Activated naive CD4-positive, alpha-beta T cell treated with anti-CD3 and anti-CD28 coated beads, Interleukin-2, amount 10 ng/mL, durations not matched to agents 7 days and 5 days (primary cell): Measurements from ENCODE around the gene WWOX.
"Not testable (repeated sequence)": the region's sequence is repeated elsewhere in the genome, so short reads cannot be mapped to it uniquely, and the experiment has no call there.

Experiments
- CTCF ChIA-PET: fragments of 350-600 bp; sonication (Branson Sonifier 250); formaldehyde crosslinking; loops from one replicate; lab custom pipeline; 2021; ENCODE audit warnings: antibody characterized with exemption; lab: Charles Lee
- DNase-seq: peaks from one replicate; pipeline ENCODE4 v3.0.0-alpha.2; 2020
- H3K27ac Mint-ChIP-seq: one replicate; pipeline ENCODE4 v1.8.0; 2021; ENCODE audit warnings: mild to moderate bottlenecking, moderate library complexity, mixed read lengths
- H3K27me3 Mint-ChIP-seq: one replicate; pipeline ENCODE4 v1.8.0; 2021; ENCODE audit warnings: mild to moderate bottlenecking, mixed read lengths
- H3K36me3 Mint-ChIP-seq: one replicate; pipeline ENCODE4 v1.8.0; 2021; ENCODE audit warnings: mixed read lengths
- H3K4me1 Mint-ChIP-seq: one replicate; pipeline ENCODE4 v1.8.0; 2021; ENCODE audit warnings: mixed read lengths
- H3K4me3 Mint-ChIP-seq: one replicate; pipeline ENCODE4 v1.8.0; 2021; ENCODE audit warnings: mild to moderate bottlenecking, moderate library complexity, mixed read lengths
- H3K9me3 Mint-ChIP-seq: one replicate; pipeline ENCODE4 v1.8.0; 2021; ENCODE audit warnings: mixed read lengths

The WWOX gene

DNA sequence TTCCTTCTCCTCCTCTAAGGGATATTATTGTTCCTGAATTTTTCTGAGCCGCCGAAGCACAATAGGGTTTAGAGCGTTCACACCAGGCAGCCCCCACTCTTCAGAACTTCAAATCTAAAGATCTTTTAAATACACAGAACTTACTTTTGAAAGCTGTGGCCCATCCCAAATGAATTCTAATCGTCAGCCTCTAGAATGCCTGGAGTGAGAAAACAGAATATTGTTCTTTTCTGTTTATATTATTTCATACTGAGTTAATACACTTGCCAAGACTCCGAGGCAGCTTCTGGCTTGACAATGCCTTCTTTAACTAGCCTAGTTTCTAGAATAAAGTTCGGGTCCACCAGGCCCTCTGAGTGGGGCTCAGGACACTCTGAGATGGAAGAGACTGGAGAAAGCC is 405.6 kb downstream of the WWOX start:
- Mint-ChIP-seq H3K27me3 (no peaks in the 10 kb centered on the region), H3K4me3 (no peak overlapping the region), H3K4me1 (no peaks in the 10 kb centered on the region), H3K36me3 (no peaks in the 10 kb centered on the region), H3K9me3 (no peaks in the 10 kb centered on the region), H3K27ac (no peak overlapping the region)
- no peak for DNase-seq
- CTCF ChIA-PET, result interaction anchor here (0.7 to 1.9 kb wide), 5 partner anchors 8 to 1865 kb away, joined by 3 to 9 read pairs (median 3); no protein-coding TSS in a partner anchor

DNA sequence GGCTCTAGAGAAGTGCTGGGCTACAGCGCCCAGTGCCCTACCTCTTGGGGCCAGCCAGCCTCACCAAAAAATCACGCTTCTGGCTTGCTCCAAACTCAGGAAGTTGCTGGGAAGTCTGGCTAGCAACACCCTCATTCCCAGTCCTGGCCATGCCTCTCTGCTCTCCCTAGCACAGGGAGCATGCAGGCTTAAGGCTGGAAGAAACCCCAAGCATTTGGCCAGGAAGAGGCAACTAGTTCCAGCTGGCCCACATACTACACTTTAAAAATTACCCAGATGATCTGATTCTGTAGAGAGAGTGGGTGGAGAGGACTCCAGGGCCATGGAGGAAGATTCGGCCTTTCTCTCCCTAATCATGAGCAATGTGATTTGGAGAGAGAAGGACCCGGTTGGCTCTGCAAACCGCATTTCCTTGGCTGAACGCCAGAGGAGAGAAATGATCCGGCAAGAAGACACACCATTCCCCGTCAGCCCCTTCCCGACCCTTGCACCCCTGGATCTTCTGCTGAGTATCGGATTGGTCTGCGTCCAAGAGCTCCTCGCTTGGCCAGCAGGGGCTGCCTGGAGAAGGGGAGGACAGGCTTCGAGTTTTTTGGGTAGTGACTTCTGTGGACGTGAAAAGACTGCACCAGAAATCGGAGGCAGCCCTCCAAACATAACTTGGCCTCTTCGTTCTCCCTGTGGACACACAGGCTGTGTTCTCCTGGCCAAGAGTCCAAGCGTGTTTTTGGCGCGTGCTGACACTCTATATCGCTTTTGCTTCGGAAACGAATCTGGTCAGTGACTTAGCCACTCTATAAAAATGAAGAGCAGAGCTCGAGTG is 406.3 kb downstream of the WWOX start:
- DNase-seq, result no peak
- no peaks in the 10 kb centered on the region for H3K27me3 Mint-ChIP-seq
- H3K36me3 Mint-ChIP-seq, result no peaks in the 10 kb centered on the region
- H3K9me3 Mint-ChIP-seq, result no peaks in the 10 kb centered on the region
- no peak overlapping the region for H3K4me3 Mint-ChIP-seq
- CTCF ChIA-PET, result interaction anchor here (0.6 to 1.9 kb wide), 3 partner anchors 264 to 1097 kb away, joined by 3 to 9 read pairs (median 3); no protein-coding TSS in a partner anchor
- no peak overlapping the region for H3K27ac Mint-ChIP-seq
- H3K4me1 Mint-ChIP-seq, result no peaks in the 10 kb centered on the region

DNA sequence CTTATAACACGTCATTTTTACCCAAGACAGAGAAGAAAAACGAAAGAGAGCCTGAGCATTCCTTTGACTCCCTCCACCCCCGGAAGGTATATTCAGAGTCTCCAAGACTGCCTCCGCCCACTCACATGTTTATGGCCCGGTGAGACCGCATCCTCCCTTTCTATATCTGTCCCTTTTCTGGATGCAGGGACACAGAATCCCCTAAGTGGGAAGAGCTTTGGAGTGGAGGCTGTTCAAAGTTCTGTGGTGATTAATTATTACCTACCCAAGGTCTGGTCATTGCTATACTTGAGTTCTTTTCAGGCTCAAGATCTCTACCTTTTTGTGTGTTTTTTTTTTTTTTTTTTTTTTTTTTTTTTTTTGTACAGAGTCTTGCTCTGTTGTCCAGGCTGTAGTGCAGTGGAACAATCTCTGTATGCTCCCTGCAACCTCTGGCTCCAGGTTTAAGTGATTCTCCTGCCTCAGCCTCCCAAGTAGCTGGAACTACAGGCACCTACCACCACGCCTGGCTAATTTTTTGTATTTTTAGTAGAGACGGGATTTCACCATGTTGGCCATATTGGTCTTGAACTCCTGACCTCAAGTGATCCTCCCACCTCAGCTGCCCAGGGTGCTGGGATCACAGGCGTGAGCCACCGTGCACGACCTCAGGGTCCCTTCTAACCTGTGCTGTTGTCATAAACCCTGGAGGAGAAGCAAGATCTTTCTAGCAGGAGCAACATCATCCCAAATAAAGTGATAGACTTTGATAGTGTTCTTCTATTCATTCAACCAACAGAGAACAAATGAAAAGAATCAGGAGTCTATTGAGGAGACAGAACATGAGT is 407.1 kb downstream of the WWOX start:
- CTCF ChIA-PET, result interaction anchor here (0.6 kb wide), 1 partner anchor 1096 kb away, joined by 3 read pairs; no protein-coding TSS in a partner anchor
- Mint-ChIP-seq H3K36me3 (no peaks in the 10 kb centered on the region), H3K27ac (no peak overlapping the region), H3K4me3 (no peak overlapping the region), H3K27me3 (no peaks in the 10 kb centered on the region), H3K9me3 (no peaks in the 10 kb centered on the region), H3K4me1 (no peaks in the 10 kb centered on the region)
- DNase-seq, result no peak

DNA sequence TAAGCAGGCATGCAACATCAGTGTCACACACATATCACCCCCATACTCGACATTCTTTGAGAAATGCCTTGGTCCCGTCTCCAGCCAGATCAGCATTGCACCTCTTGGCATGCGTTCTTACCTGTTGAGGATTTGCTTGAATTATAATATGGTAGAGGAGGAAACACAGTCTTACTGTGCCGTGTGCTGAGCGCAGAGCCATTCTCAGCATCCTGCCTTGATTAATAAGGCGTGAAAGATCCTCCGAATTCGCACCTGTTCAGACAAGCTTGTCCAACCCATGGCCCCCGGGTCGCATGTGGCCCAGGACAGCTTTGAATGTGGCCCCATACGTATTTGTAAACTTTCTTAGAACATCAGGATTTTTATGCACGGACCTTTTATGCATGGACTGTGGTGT is 408.1 kb downstream of the WWOX start:
- H3K4me3 Mint-ChIP-seq, result no peak overlapping the region
- H3K36me3 Mint-ChIP-seq, result no peaks in the 10 kb centered on the region
- no peaks in the 10 kb centered on the region for H3K9me3 Mint-ChIP-seq
- no peaks in the 10 kb centered on the region for H3K4me1 Mint-ChIP-seq
- H3K27ac Mint-ChIP-seq, result no peak overlapping the region
- CTCF ChIA-PET, result no interaction called here
- DNase-seq, result no peak
- no peaks in the 10 kb centered on the region for H3K27me3 Mint-ChIP-seq

GRCh38 chr16:78509965-78510364 is 410.5 kb downstream of the WWOX start:
- no peak for DNase-seq
- H3K9me3 Mint-ChIP-seq, result no peaks in the 10 kb centered on the region
- H3K27ac Mint-ChIP-seq, result no peak overlapping the region
- no peaks in the 10 kb centered on the region for H3K27me3 Mint-ChIP-seq
- no peak overlapping the region for H3K4me3 Mint-ChIP-seq
- CTCF ChIA-PET, result no interaction called here
- no peaks in the 10 kb centered on the region for H3K36me3 Mint-ChIP-seq
- H3K4me1 Mint-ChIP-seq, result no peaks in the 10 kb centered on the region

- Mint-ChIP-seq H3K27me3 (no peaks in the 10 kb centered on the region), H3K27ac (no peak overlapping the region), H3K4me3 (no peak overlapping the region), H3K36me3 (no peaks in the 10 kb centered on the region), H3K4me1 (no peaks in the 10 kb centered on the region), H3K9me3 (no peaks in the 10 kb centered on the region)
- no peak for DNase-seq
- CTCF ChIA-PET, result interaction anchor here (1.5 kb wide), 1 partner anchor 260 kb away, joined by 4 read pairs; no protein-coding TSS in a partner anchor
Observed at GRCh38 chr16:78510496-78510895, 411.0 kb downstream of the WWOX start.

DNA sequence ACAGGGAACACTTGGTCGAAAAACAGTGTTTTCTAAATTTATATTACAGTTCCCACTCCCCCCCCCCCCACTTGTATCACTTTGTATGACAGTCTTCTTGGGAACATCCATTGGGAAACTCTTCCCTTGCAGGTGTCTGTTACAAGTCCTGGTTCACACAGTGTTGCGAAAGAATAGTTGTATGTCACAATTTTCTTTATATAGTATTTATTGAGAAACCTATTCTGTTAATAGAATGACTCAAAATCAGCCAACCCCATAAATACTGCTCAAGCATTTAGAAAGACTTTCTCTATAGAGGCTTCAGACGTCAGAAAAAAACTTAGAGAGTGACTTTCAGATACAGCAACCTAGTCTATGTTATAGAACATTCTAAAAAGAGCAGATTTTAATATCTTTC is 414.4 kb downstream of the WWOX start:
- CTCF ChIA-PET, result no interaction called here
- no peaks in the 10 kb centered on the region for H3K4me1 Mint-ChIP-seq
- no peak overlapping the region for H3K27ac Mint-ChIP-seq
- no peaks in the 10 kb centered on the region for H3K9me3 Mint-ChIP-seq
- no peak overlapping the region for H3K4me3 Mint-ChIP-seq
- DNase-seq, result no peak
- H3K36me3 Mint-ChIP-seq, result no peaks in the 10 kb centered on the region
- no peaks in the 10 kb centered on the region for H3K27me3 Mint-ChIP-seq

DNA sequence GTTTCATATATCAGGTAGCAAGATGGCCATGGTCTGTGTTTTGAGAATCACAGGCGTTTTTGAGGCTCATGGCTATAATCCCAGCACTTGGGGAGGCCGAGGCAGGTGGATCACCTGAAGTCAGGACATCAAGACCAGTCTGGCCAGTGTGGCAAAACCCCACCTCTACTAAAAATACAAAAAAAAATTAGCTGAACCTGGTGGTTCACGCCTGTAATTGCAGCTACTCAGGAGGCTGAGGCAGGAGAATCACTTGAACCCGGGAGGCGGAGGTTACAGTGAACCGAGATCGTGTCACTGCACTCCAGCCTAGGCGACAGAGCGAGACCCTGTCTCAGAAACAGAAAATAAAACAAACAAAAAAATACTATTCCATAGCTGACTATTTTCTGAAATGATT is 415.4 kb downstream of the WWOX start:
- CTCF ChIA-PET, result interaction anchor here (0.9 kb wide), 1 partner anchor 11 kb away, joined by 3 read pairs; no protein-coding TSS in a partner anchor
- not testable (repeated sequence) for H3K9me3 Mint-ChIP-seq, H3K4me3 Mint-ChIP-seq, H3K36me3 Mint-ChIP-seq, H3K27me3 Mint-ChIP-seq, DNase-seq, H3K4me1 Mint-ChIP-seq, H3K27ac Mint-ChIP-seq

GRCh38 chr16:78515421-78515820 is 416.0 kb downstream of the WWOX start:
- no peaks in the 10 kb centered on the region for H3K9me3 Mint-ChIP-seq
- no peak for DNase-seq
- H3K27me3 Mint-ChIP-seq, result no peaks in the 10 kb centered on the region
- CTCF ChIA-PET, result interaction anchor here (0.9 kb wide), 1 partner anchor 11 kb away, joined by 3 read pairs; no protein-coding TSS in a partner anchor
- H3K4me3 Mint-ChIP-seq, result no peak overlapping the region
- H3K27ac Mint-ChIP-seq, result no peak overlapping the region
- no peaks in the 10 kb centered on the region for H3K4me1 Mint-ChIP-seq
- H3K36me3 Mint-ChIP-seq, result no peaks in the 10 kb centered on the region

DNA sequence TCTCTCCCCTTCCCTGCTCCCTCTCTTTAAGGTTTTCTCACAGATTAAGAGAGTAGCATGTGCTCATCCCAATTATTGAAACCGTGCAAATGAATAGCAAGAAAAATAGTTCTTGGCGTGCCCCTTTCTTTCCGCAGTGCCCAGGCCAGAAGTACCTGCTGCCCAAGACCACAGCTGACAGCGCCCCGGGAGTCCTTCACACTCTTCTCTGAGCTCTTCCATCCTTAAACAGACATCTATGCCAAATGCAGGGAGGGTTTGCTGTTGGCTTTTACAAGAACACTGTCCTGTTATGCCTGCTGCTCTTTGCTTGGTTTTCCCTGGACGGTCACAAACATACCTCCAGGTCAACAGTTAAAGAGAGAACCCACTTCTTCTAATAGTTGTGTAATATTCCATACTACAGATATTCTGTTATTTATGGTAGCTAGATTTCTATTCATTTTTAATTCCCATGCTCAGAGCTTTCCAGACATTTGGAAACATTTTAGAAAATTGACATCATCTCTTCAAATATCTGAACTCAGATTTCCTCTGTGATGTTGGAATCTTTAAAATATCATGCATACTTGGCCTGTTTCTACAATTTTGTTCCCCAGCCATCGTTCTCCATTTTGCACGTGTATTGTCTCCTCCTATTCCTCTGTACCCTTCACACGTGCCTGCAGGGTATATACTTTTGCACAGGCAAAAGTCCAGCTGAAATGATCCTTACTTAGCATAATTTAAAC is 416.7 kb downstream of the WWOX start:
- Mint-ChIP-seq H3K9me3 (no peaks in the 10 kb centered on the region), H3K27me3 (no peaks in the 10 kb centered on the region), H3K4me1 (no peaks in the 10 kb centered on the region), H3K4me3 (no peak overlapping the region), H3K36me3 (no peaks in the 10 kb centered on the region), H3K27ac (no peak overlapping the region)
- DNase-seq, result no peak
- CTCF ChIA-PET, result no interaction called here

- no peaks in the 10 kb centered on the region for H3K4me1 Mint-ChIP-seq
- H3K9me3 Mint-ChIP-seq, result no peaks in the 10 kb centered on the region
- CTCF ChIA-PET, result no interaction called here
- no peak overlapping the region for H3K27ac Mint-ChIP-seq
- no peak for DNase-seq
- H3K27me3 Mint-ChIP-seq, result no peaks in the 10 kb centered on the region
- H3K36me3 Mint-ChIP-seq, result no peaks in the 10 kb centered on the region
- H3K4me3 Mint-ChIP-seq, result no peak overlapping the region
Observed at GRCh38 chr16:78519896-78520295, 420.4 kb downstream of the WWOX start.

DNA sequence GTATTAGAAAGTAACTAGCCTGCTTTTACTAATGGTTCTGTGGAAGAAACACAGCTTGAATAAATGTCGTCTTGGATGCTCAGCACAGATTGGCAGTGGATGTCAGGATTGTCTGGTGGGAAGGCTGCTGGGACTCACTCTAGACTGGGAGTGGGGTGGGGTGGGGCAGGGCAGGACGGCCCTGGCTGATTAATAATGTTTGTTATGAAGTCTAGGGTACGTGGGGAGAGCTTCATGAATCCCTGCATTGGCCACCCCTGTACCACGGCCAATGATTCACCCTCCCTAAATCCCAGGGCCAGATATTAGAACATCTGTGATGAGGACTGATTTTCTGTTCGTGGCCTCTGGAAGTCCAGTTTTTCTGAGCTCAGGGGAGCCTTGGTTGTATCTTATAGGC is 421.0 kb downstream of the WWOX start:
- Mint-ChIP-seq H3K4me3 (no peak overlapping the region), H3K9me3 (no peaks in the 10 kb centered on the region), H3K27ac (no peak overlapping the region), H3K27me3 (no peaks in the 10 kb centered on the region), H3K4me1 (no peaks in the 10 kb centered on the region), H3K36me3 (no peaks in the 10 kb centered on the region)
- no peak for DNase-seq
- CTCF ChIA-PET, result no interaction called here

GRCh38 chr16:78522327-78522726 is 422.9 kb downstream of the WWOX start:
- no peaks in the 10 kb centered on the region for H3K27me3 Mint-ChIP-seq
- no peak for DNase-seq
- CTCF ChIA-PET, result no interaction called here
- no peaks in the 10 kb centered on the region for H3K4me1 Mint-ChIP-seq
- no peak overlapping the region for H3K27ac Mint-ChIP-seq
- H3K9me3 Mint-ChIP-seq, result no peaks in the 10 kb centered on the region
- H3K36me3 Mint-ChIP-seq, result no peaks in the 10 kb centered on the region
- H3K4me3 Mint-ChIP-seq, result no peak overlapping the region
